Endothelial cell of umbilical vein (primary cell): ENCODE measurements around the gene KASH5. TPM values are rescaled to one million over a fixed set of nuclear protein-coding genes. Genes with fewer than 3 reads are reported as not detected.

ENCODE experiments used
- BruUV-seq: library from RNA; stranded (reverse); fragments of 400-500 nt; replicated peaks from 2 replicates; lab custom pipeline; 2021; lab: Mats Ljungman, UMichigan
- CTCF ChIA-PET: fragments of 300-600, 350-600 bp; sonication (Branson Sonifier 250); formaldehyde crosslinking; loops from one replicate; lab custom pipeline; 2021; ENCODE audit warnings: antibody characterized with exemption, inconsistent platforms; lab: Charles Lee
- POLR2A ChIA-PET: fragments of 300-600, 350-600 bp; sonication (Branson Sonifier 250); formaldehyde crosslinking; loops from one replicate; lab custom pipeline; 2021; ENCODE audit warnings: antibody characterized with exemption, inconsistent platforms; lab: Charles Lee
- DNase-seq: peaks from one replicate; pipeline ENCODE4 v3.0.0-alpha.2; 2011; ENCODE audit warnings: low read depth, low spot score
- FAIRE-seq: peaks from 2 replicates; lab custom pipeline; 2011; peaks lifted over from hg19 to GRCh38; lab: Jason Lieb, UNC
- H2AFZ ChIP-seq: 2 replicates; pipeline ENCODE4 v1.6.0; 2012; ENCODE audit warnings: low read depth, low read length, control low read depth, inconsistent platforms
- H3K27ac ChIP-seq: 2 replicates; pipeline ENCODE4 v1.5.1; 2011; ENCODE audit warnings: low read depth, mild to moderate bottlenecking, control low read depth, low read length, moderate library complexity; ENCODE audit not compliant: insufficient read depth
- H3K27me3 ChIP-seq, 2 experiments: 2 replicates each; pipeline versions ENCODE4 v1.6.0 to v1.6.1; 2011; ENCODE audit warnings: low read length in 2 of 2, mixed read lengths in 1 of 2; ENCODE audit not compliant: control insufficient read depth in 2 of 2, insufficient read depth in 2 of 2
- H3K36me3 ChIP-seq, 2 experiments: 2 replicates in 1 of 2; 3 replicates in 1 of 2; pipeline ENCODE4 v1.5.1; 2011; ENCODE audit warnings: low read length in 2 of 2, mild to moderate bottlenecking in 1 of 2, moderate library complexity in 1 of 2; ENCODE audit not compliant: control insufficient read depth in 2 of 2, insufficient read depth in 2 of 2; ENCODE audit errors: extremely low read depth in 1 of 2
- H3K4me1 ChIP-seq: 3 replicates; pipeline ENCODE4 v1.5.1; 2011; ENCODE audit warnings: mild to moderate bottlenecking, low read length; ENCODE audit not compliant: control insufficient read depth, insufficient read depth; ENCODE audit errors: extremely low read depth
- H3K4me2 ChIP-seq: 2 replicates; pipeline ENCODE4 v1.6.1; 2011; ENCODE audit warnings: low read length, control low read depth, mixed read lengths; ENCODE audit not compliant: insufficient read depth
- H3K4me3 ChIP-seq, 3 experiments: fragments of 200-600 bp in 1 of 3; sonication (generic), shearing (Covaris generic) in 1 of 3; replicated peaks in 1 of 3; 2 replicates each; pipeline ENCODE4 v1.5.1; 2011 to 2016; ENCODE audit warnings: control low read depth in 3 of 3, low read length in 3 of 3, mild to moderate bottlenecking in 2 of 3, inconsistent platforms in 1 of 3, low read depth in 1 of 3, moderate library complexity in 1 of 3; ENCODE audit not compliant: insufficient read depth in 1 of 3
- H3K79me2 ChIP-seq: 2 replicates; pipeline ENCODE4 v1.6.0; 2012; ENCODE audit warnings: low read length, inconsistent platforms; ENCODE audit not compliant: control insufficient read depth, insufficient read depth
- H3K9ac ChIP-seq: replicated peaks from 2 replicates; pipeline ENCODE3; 2011; ENCODE audit warnings: low read length, control low read depth; ENCODE audit not compliant: insufficient read depth; ENCODE audit errors: extremely low read depth
- H3K9me1 ChIP-seq: replicated peaks from 3 replicates; pipeline ENCODE4 v1.6.0; 2011; ENCODE audit warnings: mild to moderate bottlenecking, low read length; ENCODE audit not compliant: control insufficient read depth, insufficient read depth; ENCODE audit errors: extremely low read depth
- H3K9me3 ChIP-seq: replicated peaks from 2 replicates; pipeline ENCODE4 v1.5.1; 2012; ENCODE audit warnings: low read length, inconsistent platforms; ENCODE audit not compliant: control insufficient read depth, insufficient read depth
- H4K20me1 ChIP-seq: replicated peaks from 2 replicates; pipeline ENCODE3; 2011; ENCODE audit warnings: mild to moderate bottlenecking, low read length; ENCODE audit not compliant: control insufficient read depth, insufficient read depth; ENCODE audit errors: extremely low read depth
- EZH2 ChIP-seq: IDR thresholded peaks from 2 replicates; pipeline ENCODE4 v1.6.1; 2012; ENCODE audit warnings: borderline replicate concordance, low read depth, mild to moderate bottlenecking, moderate library complexity, low read length, inconsistent platforms; ENCODE audit not compliant: severe bottlenecking
- GATA2 ChIP-seq: IDR thresholded peaks from 2 replicates; pipeline ENCODE4 v1.7.0; 2011; ENCODE audit warnings: low read depth, mild to moderate bottlenecking, moderate library complexity, mixed read lengths, low read length; ENCODE audit not compliant: insufficient read length, insufficient read depth
- JUN ChIP-seq: IDR thresholded peaks from 2 replicates; pipeline ENCODE4 v1.6.1; 2011; ENCODE audit warnings: borderline replicate concordance, low read depth; ENCODE audit not compliant: insufficient read length, insufficient read depth
- MAX ChIP-seq: IDR thresholded peaks from 2 replicates; pipeline ENCODE4 v1.6.1; 2011; ENCODE audit not compliant: insufficient read depth, insufficient read length
- dilution Hi-C: fragments of 300-500 bp; cut with MboI; formaldehyde crosslinking; loops from one replicate; pipeline ENCODE4 v1.15.0; 2019; ENCODE audit warnings: low sequenced_read_pairs; ENCODE audit not compliant: extremely low pct_ligation_motif_present
- intact Hi-C: fragments of 100-400 bp; cut with micrococcal nuclease; formaldehyde crosslinking; loops from one replicate; pipeline ENCODE4 v1.10.0; 2022
- polyA plus RNA-seq, 4 experiments: library from polyadenylated mRNA; depleted of rRNA in 3 of 4; stranded (reverse) in 3 of 4; unstranded in 1 of 4; fragments of >200 nt; gene quantifications; 2 replicates each; pipeline versions ENCODE4 v1.2.1 to v1.2.3, GENCODE V29; 2011 to 2012; ENCODE audit warnings: missing spikeins in 1 of 4
- total RNA-seq: library from RNA; stranded (reverse); gene quantifications from 2 replicates; pipeline ENCODE4 v1.2.3, GENCODE V29; 2021
- TF ChIP-seq, protein P1 (sequence below), 2 donors: IDR thresholded peaks; 1 replicate in 1 of 2; 2 replicates in 1 of 2; pipeline ENCODE4 v1.5.1; 2011; ENCODE audit warnings: low read length in 2 of 2, mild to moderate bottlenecking in 2 of 2, moderate library complexity in 2 of 2, control low read depth in 1 of 2, inconsistent platforms in 1 of 2, low read depth in 1 of 2; ENCODE audit not compliant: insufficient read depth in 1 of 2; ENCODE audit errors: extremely low read depth in 1 of 2

Gene KASH5
- total and polyA plus RNA-seq, 2 donors (not counting 3 experiments of a cell fraction or from before 2014, with no cell fraction given) = 0.03 TPM; not detected in 1

GRCh38 chr19:49462492-49462891 is 74.4 kb downstream of the KASH5 start:
- CTCF ChIA-PET = no interaction called here
- dilution Hi-C loops (no loop called here), intact Hi-C loops (no loop called here)
- Histone ChIP-seq H3K4me3 (no peak overlapping the region), H3K36me3 (peaks cover 0 to 8% of the 10 kb centered on the region in 2 experiments), H3K4me2 (no peak overlapping the region), H3K27ac (no peak overlapping the region), H3K4me1 (no peaks in the 10 kb centered on the region), H3K27me3 (no peaks in the 10 kb centered on the region), H3K79me2 (no peaks in the 10 kb centered on the region), H3K9me1 (no peaks in the 10 kb centered on the region), H3K9ac (no peak overlapping the region), H3K9me3 (no peaks in the 10 kb centered on the region), H2AFZ (no peak overlapping the region), H4K20me1 (no peaks in the 10 kb centered on the region)
- DNase-seq (no peak), FAIRE-seq (no peak)
- POLR2A ChIA-PET = no interaction called here
- TF ChIP-seq, protein P1, sequence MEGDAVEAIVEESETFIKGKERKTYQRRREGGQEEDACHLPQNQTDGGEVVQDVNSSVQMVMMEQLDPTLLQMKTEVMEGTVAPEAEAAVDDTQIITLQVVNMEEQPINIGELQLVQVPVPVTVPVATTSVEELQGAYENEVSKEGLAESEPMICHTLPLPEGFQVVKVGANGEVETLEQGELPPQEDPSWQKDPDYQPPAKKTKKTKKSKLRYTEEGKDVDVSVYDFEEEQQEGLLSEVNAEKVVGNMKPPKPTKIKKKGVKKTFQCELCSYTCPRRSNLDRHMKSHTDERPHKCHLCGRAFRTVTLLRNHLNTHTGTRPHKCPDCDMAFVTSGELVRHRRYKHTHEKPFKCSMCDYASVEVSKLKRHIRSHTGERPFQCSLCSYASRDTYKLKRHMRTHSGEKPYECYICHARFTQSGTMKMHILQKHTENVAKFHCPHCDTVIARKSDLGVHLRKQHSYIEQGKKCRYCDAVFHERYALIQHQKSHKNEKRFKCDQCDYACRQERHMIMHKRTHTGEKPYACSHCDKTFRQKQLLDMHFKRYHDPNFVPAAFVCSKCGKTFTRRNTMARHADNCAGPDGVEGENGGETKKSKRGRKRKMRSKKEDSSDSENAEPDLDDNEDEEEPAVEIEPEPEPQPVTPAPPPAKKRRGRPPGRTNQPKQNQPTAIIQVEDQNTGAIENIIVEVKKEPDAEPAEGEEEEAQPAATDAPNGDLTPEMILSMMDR (IDR thresholded peaks at IDR 0.05; ENCODE audit: extremely low read depth in 1 of 2, insufficient read depth in 1 of 2, low read depth in 1 of 2, low read length in 2 of 2) = no peak
- no peak for TF ChIP-seq GATA2
- no peak for TF ChIP-seq JUN
- no peak for TF ChIP-seq MAX
- no peak for TF ChIP-seq EZH2
- no TSS peak for BruUV-seq
